IMR-90 (cell line): ENCODE results near the gene KRT39. TPM values are rescaled to one million over a fixed set of nuclear protein-coding genes. Genes with fewer than 3 reads are reported as not detected.
A peak's percentile ranks its signal among the peaks of the same experiment; 100 is the strongest.

Experiments
- ATAC-seq: fragments of 200-7000 bp; cut with Tn5 transposase; 2 replicates; pipeline ENCODE4 v1.9.1; 2020; ENCODE audit warnings: low read depth, mild to moderate bottlenecking, moderate library complexity
- BruUV-seq: library from RNA; stranded (reverse); fragments of 400-500 nt; replicated peaks from 2 replicates; lab custom pipeline; 2021; lab: Mats Ljungman, UMichigan
- CTCF ChIA-PET: fragments of 300-600 bp; formaldehyde crosslinking; extraction: SDS; loops from one replicate; lab custom pipeline; 2021; ENCODE audit warnings: antibody characterized with exemption; lab: Yijun Ruan, JAX
- POLR2A ChIA-PET: fragments of 300-600 bp; sonication (Branson Sonifier 250); formaldehyde crosslinking; loops from one replicate; lab custom pipeline; 2022; ENCODE audit warnings: antibody characterized with exemption; ENCODE audit not compliant: unreplicated experiment; lab: Charles Lee
- DNase-seq: peaks from one replicate; pipeline ENCODE4 v3.0.0; 2013
- H2AFZ ChIP-seq: replicated peaks from 2 replicates; pipeline ENCODE3; 2013; ENCODE audit warnings: low read length, mild to moderate bottlenecking; ENCODE audit not compliant: poor library complexity
- H2AK5ac ChIP-seq: 2 replicates; pipeline ENCODE4 v1.6.1; 2013; ENCODE audit warnings: low read depth, low read length, inconsistent platforms
- H2AK9ac ChIP-seq: replicated peaks from 2 replicates; pipeline ENCODE3; 2013; ENCODE audit warnings: mild to moderate bottlenecking, low read depth, low read length, moderate library complexity; ENCODE audit not compliant: poor library complexity
- H2BK120ac ChIP-seq: 2 replicates; pipeline ENCODE4 v1.6.1; 2013; ENCODE audit warnings: low read depth, low read length, inconsistent platforms
- H2BK15ac ChIP-seq: 3 replicates; pipeline ENCODE4 v1.6.1; 2013; ENCODE audit warnings: low read depth, low read length, inconsistent platforms
- H2BK20ac ChIP-seq: 2 replicates; pipeline ENCODE4 v1.6.1; 2013; ENCODE audit warnings: low read depth, mild to moderate bottlenecking, inconsistent platforms, low read length, moderate library complexity
- H2BK5ac ChIP-seq: 2 replicates; pipeline ENCODE4 v1.6.1; 2013; ENCODE audit warnings: mild to moderate bottlenecking, low read depth, low read length, inconsistent platforms; ENCODE audit not compliant: poor library complexity, severe bottlenecking
- H3K14ac ChIP-seq: replicated peaks from 2 replicates; pipeline ENCODE4 v1.6.1; 2013; ENCODE audit warnings: low read depth, low read length, inconsistent platforms
- H3K18ac ChIP-seq: 2 replicates; pipeline ENCODE4 v1.6.1; 2013; ENCODE audit warnings: low read depth, low read length, control low read depth
- H3K23ac ChIP-seq: 2 replicates; pipeline ENCODE4 v1.6.1; 2013; ENCODE audit warnings: low read depth, low read length, inconsistent platforms
- H3K27ac ChIP-seq: 2 replicates; pipeline ENCODE4 v1.5.1; 2013; ENCODE audit warnings: mild to moderate bottlenecking, control low read depth, low read length; ENCODE audit not compliant: insufficient read depth
- H3K27me3 ChIP-seq: 2 replicates; pipeline ENCODE4 v1.6.1; 2013; ENCODE audit warnings: low read length; ENCODE audit not compliant: control insufficient read depth, insufficient read depth
- H3K36me3 ChIP-seq: 2 replicates; pipeline ENCODE4 v1.6.1; 2013; ENCODE audit warnings: low read length, mixed read lengths; ENCODE audit not compliant: control insufficient read depth, insufficient read depth
- H3K4ac ChIP-seq: 2 replicates; pipeline ENCODE4 v1.6.1; 2013; ENCODE audit warnings: low read depth, low read length, inconsistent platforms
- H3K4me1 ChIP-seq: 2 replicates; pipeline ENCODE4 v1.6.1; 2013; ENCODE audit warnings: low read length, mixed read lengths; ENCODE audit not compliant: control insufficient read depth, insufficient read depth
- H3K4me2 ChIP-seq: 2 replicates; pipeline ENCODE4 v1.6.1; 2013; ENCODE audit warnings: low read depth, mild to moderate bottlenecking, control low read depth, low read length, moderate library complexity
- H3K4me3 ChIP-seq: 2 replicates; pipeline ENCODE4 v1.5.1; 2013; ENCODE audit warnings: low read depth, mild to moderate bottlenecking, control low read depth, low read length, moderate library complexity; ENCODE audit not compliant: insufficient read depth
- H3K56ac ChIP-seq: 2 replicates; pipeline ENCODE4 v1.6.1; 2013; ENCODE audit warnings: low read length, inconsistent platforms; ENCODE audit not compliant: insufficient read depth; ENCODE audit errors: extremely low read depth
- H3K79me1 ChIP-seq, 2 experiments: 2 replicates each; pipeline ENCODE4 v1.6.1; 2013; ENCODE audit warnings: low read length in 2 of 2, inconsistent platforms in 1 of 2, low read depth in 1 of 2
- H3K9ac ChIP-seq: 2 replicates; pipeline ENCODE4 v1.6.1; 2013; ENCODE audit warnings: low read depth, low read length, control low read depth
- H3K9me1 ChIP-seq: 2 replicates; pipeline ENCODE4 v1.6.1; 2013; ENCODE audit warnings: low read length, inconsistent platforms; ENCODE audit not compliant: insufficient read depth
- H3K9me3 ChIP-seq: 2 replicates; pipeline ENCODE4 v1.6.1; 2013; ENCODE audit warnings: low read length; ENCODE audit not compliant: control insufficient read depth, insufficient read depth
- H4K20me1 ChIP-seq: 2 replicates; pipeline ENCODE4 v1.6.1; 2013; ENCODE audit warnings: low read length, inconsistent platforms; ENCODE audit not compliant: insufficient read depth
- H4K5ac ChIP-seq: 2 replicates; pipeline ENCODE4 v1.6.1; 2013; ENCODE audit warnings: mild to moderate bottlenecking, low read depth, low read length, control low read depth
- H4K8ac ChIP-seq, 2 experiments: 2 replicates each; pipeline ENCODE4 v1.6.1; 2013; ENCODE audit warnings: low read depth in 2 of 2, low read length in 2 of 2, control low read depth in 1 of 2, inconsistent platforms in 1 of 2
- H4K91ac ChIP-seq: 2 replicates; pipeline ENCODE4 v1.6.1; 2013; ENCODE audit warnings: low read depth, low read length, inconsistent platforms; ENCODE audit not compliant: insufficient read depth
- BHLHE40 ChIP-seq: fragments of 150-350 bp; IDR thresholded peaks from 2 replicates; pipeline ENCODE4 v1.6.1; 2016; ENCODE audit warnings: mild to moderate bottlenecking, low read depth, low read length
- CEBPB ChIP-seq: IDR thresholded peaks from 2 replicates; pipeline ENCODE4 v1.6.1; 2012; ENCODE audit warnings: low read depth, low read length, improper control_type of control experiment
- CHD1 ChIP-seq: IDR thresholded peaks from 2 replicates; pipeline ENCODE4 v1.6.1; 2012; ENCODE audit warnings: low read depth, low read length, improper control_type of control experiment
- FOS ChIP-seq: fragments of 150-350 bp; IDR thresholded peaks from 2 replicates; pipeline ENCODE4 v1.6.1; 2016; ENCODE audit warnings: low read depth, low read length
- MAZ ChIP-seq: IDR thresholded peaks from 2 replicates; pipeline ENCODE4 v1.6.1; 2012; ENCODE audit warnings: low read depth, mild to moderate bottlenecking, low read length, improper control_type of control experiment, moderate library complexity, borderline replicate concordance
- POLR2A ChIP-seq: IDR thresholded peaks from 2 replicates; pipeline ENCODE4 v1.6.1; 2012; ENCODE audit warnings: mild to moderate bottlenecking, low read depth, low read length
- RAD21 ChIP-seq: IDR thresholded peaks from 2 replicates; pipeline ENCODE4 v1.6.1; 2012; ENCODE audit warnings: low read length, improper control_type of control experiment
- RCOR1 ChIP-seq: IDR thresholded peaks from 2 replicates; pipeline ENCODE4 v1.6.1; 2012; ENCODE audit warnings: mild to moderate bottlenecking, low read length, improper control_type of control experiment; ENCODE audit not compliant: insufficient replicate concordance
- RFX5 ChIP-seq: IDR thresholded peaks from 2 replicates; pipeline ENCODE4 v1.8.0; 2012; ENCODE audit warnings: low read depth, mild to moderate bottlenecking, low read length, moderate library complexity
- SMC3 ChIP-seq: fragments of 150-350 bp; IDR thresholded peaks from 2 replicates; pipeline ENCODE4 v1.6.1; 2016; ENCODE audit warnings: low read depth, mild to moderate bottlenecking, antibody characterized with exemption, low read length, moderate library complexity
- WGBS, 2 experiments: methylation state at CpG; one replicate each; pipeline versions ENCODE4 v1.1.5 to v1.1.7; 2013; ENCODE audit warnings: missing lambda C conversion rate in 2 of 2; ENCODE audit not compliant: insufficient read length in 1 of 2; ENCODE audit errors: extremely low coverage in 2 of 2; 5-methylcytosine and 5-hydroxymethylcytosine counted together
- dilution Hi-C: fragments of 300-500 bp; cut with HindIII; formaldehyde crosslinking; loops from one replicate; pipeline ENCODE4 v1.14.3; 2018; ENCODE audit warnings: low sequenced_read_pairs; ENCODE audit not compliant: unreplicated experiment
- in situ Hi-C: fragments of 300-500 bp; cut with MboI; formaldehyde crosslinking; loops from 3 replicates; pipeline ENCODE4 v1.14.3; 2019; ENCODE audit warnings: low sequenced_read_pairs, inconsistent platforms, mixed read lengths
- intact Hi-C: fragments of 100-400 bp; cut with micrococcal nuclease; formaldehyde crosslinking; loops from 2 replicates; pipeline ENCODE4 v1.10.0; 2022
- polyA plus RNA-seq, 3 experiments: library from polyadenylated mRNA; depleted of rRNA; stranded (reverse); fragments of >200 nt; gene quantifications; 2 replicates each; pipeline ENCODE4 v1.2.3, GENCODE V29; 2012; ENCODE audit warnings: low replicate concordance in 1 of 3
- total RNA-seq: library from RNA; depleted of rRNA; stranded (reverse); fragments of >200 nt; gene quantifications from 2 replicates; pipeline ENCODE4 v1.2.3, GENCODE V29; 2012
- TF ChIP-seq, protein P1 (sequence below): conservative IDR thresholded peaks from 2 replicates; pipeline ENCODE4 v1.5.1; 2012; ENCODE audit warnings: mild to moderate bottlenecking, low read depth, low read length, improper control_type of control experiment
- TF ChIP-seq, protein P2 (sequence below): fragments of 150-350 bp; IDR thresholded peaks from 2 replicates; pipeline ENCODE4 v1.6.1; 2016; ENCODE audit warnings: low read depth, mild to moderate bottlenecking, low read length, moderate library complexity, borderline replicate concordance
- TF ChIP-seq, protein P3 (sequence below): fragments of 150-350 bp; IDR thresholded peaks from 2 replicates; pipeline ENCODE4 v1.6.1; 2017; ENCODE audit warnings: mild to moderate bottlenecking, antibody characterized with exemption, low read length, low read depth

KRT39 gene
- total and polyA plus RNA-seq, 2 of the 4 experiments (the other 2 are of a cell fraction), result 0.15 TPM; not detected in 1

DNA sequence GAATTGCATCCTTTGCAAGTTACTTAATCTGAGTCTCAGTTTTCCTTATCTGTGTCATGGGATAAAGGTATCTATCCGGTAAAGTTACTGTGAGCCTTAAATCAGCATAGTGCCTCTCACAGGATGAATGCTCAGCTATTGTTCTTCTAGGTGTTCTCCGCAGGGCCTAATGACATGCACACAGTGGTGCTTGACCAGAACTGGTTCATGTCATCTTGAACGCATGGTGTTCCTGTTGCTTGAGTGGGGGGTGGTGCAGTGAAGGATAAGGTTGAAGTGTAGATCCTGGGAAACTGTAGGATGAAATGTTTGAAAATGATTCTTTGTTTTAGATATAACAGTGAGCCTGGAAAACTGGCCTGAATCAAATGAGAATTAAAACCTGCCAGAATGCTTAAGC lies 13.4 kb upstream of the KRT39 start:
- Histone ChIP-seq H4K20me1 (no peaks in the 10 kb centered on the region), H2BK5ac (no peak overlapping the region), H3K27ac (no peak overlapping the region), H3K4me2 (no peak overlapping the region), H3K9me3 (no peaks in the 10 kb centered on the region), H3K23ac (no peak overlapping the region), H3K18ac (no peak overlapping the region), H3K14ac (no peak overlapping the region), H2AK5ac (peak overlapping the region; percentile 35; the same call in 1 of the 2 replicates), H3K4me1 (peaks cover 5% of the 10 kb centered on the region), H2AK9ac (no peak overlapping the region), H4K8ac (no peak overlapping the region), H3K4me3 (no peak overlapping the region), H3K56ac (no peak overlapping the region), H4K91ac (no peak overlapping the region), H2AFZ (peak overlapping the region; percentile 75), H3K27me3 (no peaks in the 10 kb centered on the region), H3K9ac (no peak overlapping the region), H3K9me1 (no peaks in the 10 kb centered on the region), H2BK120ac (no peak overlapping the region), H3K36me3 (no peaks in the 10 kb centered on the region), H2BK15ac (no peak overlapping the region; the same call in 2 of the 3 replicates), H3K4ac (no peak overlapping the region), H2BK20ac (0 out of 2 replicates have a peak overlapping the region, but pooled peaks have one; percentile 1), H3K79me1 (no peaks in the 10 kb centered on the region), H4K5ac (no peak overlapping the region)
- TF ChIP-seq, protein P1, sequence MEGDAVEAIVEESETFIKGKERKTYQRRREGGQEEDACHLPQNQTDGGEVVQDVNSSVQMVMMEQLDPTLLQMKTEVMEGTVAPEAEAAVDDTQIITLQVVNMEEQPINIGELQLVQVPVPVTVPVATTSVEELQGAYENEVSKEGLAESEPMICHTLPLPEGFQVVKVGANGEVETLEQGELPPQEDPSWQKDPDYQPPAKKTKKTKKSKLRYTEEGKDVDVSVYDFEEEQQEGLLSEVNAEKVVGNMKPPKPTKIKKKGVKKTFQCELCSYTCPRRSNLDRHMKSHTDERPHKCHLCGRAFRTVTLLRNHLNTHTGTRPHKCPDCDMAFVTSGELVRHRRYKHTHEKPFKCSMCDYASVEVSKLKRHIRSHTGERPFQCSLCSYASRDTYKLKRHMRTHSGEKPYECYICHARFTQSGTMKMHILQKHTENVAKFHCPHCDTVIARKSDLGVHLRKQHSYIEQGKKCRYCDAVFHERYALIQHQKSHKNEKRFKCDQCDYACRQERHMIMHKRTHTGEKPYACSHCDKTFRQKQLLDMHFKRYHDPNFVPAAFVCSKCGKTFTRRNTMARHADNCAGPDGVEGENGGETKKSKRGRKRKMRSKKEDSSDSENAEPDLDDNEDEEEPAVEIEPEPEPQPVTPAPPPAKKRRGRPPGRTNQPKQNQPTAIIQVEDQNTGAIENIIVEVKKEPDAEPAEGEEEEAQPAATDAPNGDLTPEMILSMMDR, result no peak
- TF ChIP-seq RCOR1 (no peak), RAD21 (no peak), SMC3 (no peak), BHLHE40 (no peak), POLR2A (no peak), RFX5 (no peak), MAZ (no peak), FOS (no peak), CEBPB (no peak), CHD1 (no peak)
- TF ChIP-seq, protein P2, sequence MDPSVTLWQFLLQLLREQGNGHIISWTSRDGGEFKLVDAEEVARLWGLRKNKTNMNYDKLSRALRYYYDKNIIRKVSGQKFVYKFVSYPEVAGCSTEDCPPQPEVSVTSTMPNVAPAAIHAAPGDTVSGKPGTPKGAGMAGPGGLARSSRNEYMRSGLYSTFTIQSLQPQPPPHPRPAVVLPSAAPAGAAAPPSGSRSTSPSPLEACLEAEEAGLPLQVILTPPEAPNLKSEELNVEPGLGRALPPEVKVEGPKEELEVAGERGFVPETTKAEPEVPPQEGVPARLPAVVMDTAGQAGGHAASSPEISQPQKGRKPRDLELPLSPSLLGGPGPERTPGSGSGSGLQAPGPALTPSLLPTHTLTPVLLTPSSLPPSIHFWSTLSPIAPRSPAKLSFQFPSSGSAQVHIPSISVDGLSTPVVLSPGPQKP, result no peak
- TF ChIP-seq, protein P3, sequence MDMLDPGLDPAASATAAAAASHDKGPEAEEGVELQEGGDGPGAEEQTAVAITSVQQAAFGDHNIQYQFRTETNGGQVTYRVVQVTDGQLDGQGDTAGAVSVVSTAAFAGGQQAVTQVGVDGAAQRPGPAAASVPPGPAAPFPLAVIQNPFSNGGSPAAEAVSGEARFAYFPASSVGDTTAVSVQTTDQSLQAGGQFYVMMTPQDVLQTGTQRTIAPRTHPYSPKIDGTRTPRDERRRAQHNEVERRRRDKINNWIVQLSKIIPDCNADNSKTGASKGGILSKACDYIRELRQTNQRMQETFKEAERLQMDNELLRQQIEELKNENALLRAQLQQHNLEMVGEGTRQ, result no peak
- BruUV-seq, result no TSS peak
- no peak for ATAC-seq
- intact Hi-C loops (no loop called here), in situ Hi-C loops (no loop called here), dilution Hi-C loops (no loop called here)
- CTCF ChIA-PET, result no interaction called here
- no peak for DNase-seq
- POLR2A ChIA-PET, result interaction anchor here (0.6 kb wide), 1 partner anchor 35 kb away, joined by 4 read pairs; no protein-coding TSS in a partner anchor
- 80% methylated on average over 1 of the region's 3 CpGs; no CpG with 5 or more reads in 1 of the 2 experiments for WGBS, 2 experiments
